Measurements from ENCODE around the gene SDF2L1. TPM values are rescaled to one million over a fixed set of nuclear protein-coding genes. Genes with fewer than 3 reads are reported as not detected.
A peak's percentile ranks its signal among the peaks of the same experiment; 100 is the strongest.
"Not testable (repeated sequence)": the region's sequence is repeated elsewhere in the genome, so short reads cannot be mapped to it uniquely, and the experiment has no call there.

Gene SDF2L1
- polyA plus RNA-seq, 1 donor = 37.5 TPM

GRCh38 chr22:21636629-21637218 is 5.4 kb upstream of the SDF2L1 start:
- no peak for DNase-seq
- Histone ChIP-seq H3K9me3 (ENCODE audit: control insufficient read depth, low read depth, low read length) (peaks cover 4% of the 10 kb centered on the region), H3K36me3 (ENCODE audit: control insufficient read depth, insufficient read depth, low read length) (no peaks in the 10 kb centered on the region), H3K4me1 (ENCODE audit: control insufficient read depth, insufficient read depth, low read length) (peaks cover 14% of the 10 kb centered on the region), H3K27ac (ENCODE audit: low read length) (no peak overlapping the region), H3K4me3 (ENCODE audit: low read length) (no peak overlapping the region), H3K27me3 (ENCODE audit: control insufficient read depth, insufficient read depth, low read length) (no peaks in the 10 kb centered on the region)
- WGBS (ENCODE audit: insufficient coverage, low lambda C conversion rate) = 80% methylated on average over 2 of the region's 17 CpGs

- peaks cover 14% of the 10 kb centered on the region for H3K4me1 ChIP-seq (ENCODE audit: control insufficient read depth, insufficient read depth, low read length)
- not testable (repeated sequence) for H3K27ac ChIP-seq (ENCODE audit: low read length); DNase-seq; H3K4me3 ChIP-seq (ENCODE audit: low read length); H3K36me3 ChIP-seq (ENCODE audit: control insufficient read depth, insufficient read depth, low read length); H3K27me3 ChIP-seq (ENCODE audit: control insufficient read depth, insufficient read depth, low read length); H3K9me3 ChIP-seq (ENCODE audit: control insufficient read depth, low read depth, low read length)
- WGBS (ENCODE audit: insufficient coverage, low lambda C conversion rate) = no CpG with 5 or more reads among the region's 2 CpGs
Observed at GRCh38 chr22:21637450-21637849, 4.7 kb upstream of the SDF2L1 start.

- Histone ChIP-seq H3K27me3 (ENCODE audit: control insufficient read depth, insufficient read depth, low read length) (no peaks in the 10 kb centered on the region), H3K4me3 (ENCODE audit: low read length) (no peak overlapping the region), H3K9me3 (ENCODE audit: control insufficient read depth, low read depth, low read length) (no peaks in the 10 kb centered on the region), H3K4me1 (ENCODE audit: control insufficient read depth, insufficient read depth, low read length) (peaks cover 16% of the 10 kb centered on the region), H3K36me3 (ENCODE audit: control insufficient read depth, insufficient read depth, low read length) (peaks cover 3% of the 10 kb centered on the region), H3K27ac (ENCODE audit: low read length) (no peak overlapping the region)
- no peak for DNase-seq
- WGBS (ENCODE audit: insufficient coverage, low lambda C conversion rate) = no CpG with 5 or more reads among the region's 4 CpGs
Observed at GRCh38 chr22:21639359-21639758, 2.7 kb upstream of the SDF2L1 start.

GRCh38 chr22:21640810-21641209 is 1.3 kb upstream of the SDF2L1 start:
- Histone ChIP-seq H3K4me1 (ENCODE audit: control insufficient read depth, insufficient read depth, low read length) (peaks cover 16% of the 10 kb centered on the region), H3K4me3 (ENCODE audit: low read length) (no peak overlapping the region), H3K27ac (ENCODE audit: low read length) (peak overlapping the region; percentile 72), H3K27me3 (ENCODE audit: control insufficient read depth, insufficient read depth, low read length) (no peaks in the 10 kb centered on the region), H3K9me3 (ENCODE audit: control insufficient read depth, low read depth, low read length) (no peaks in the 10 kb centered on the region), H3K36me3 (ENCODE audit: control insufficient read depth, insufficient read depth, low read length) (peaks cover 6% of the 10 kb centered on the region)
- WGBS (ENCODE audit: insufficient coverage, low lambda C conversion rate) = 100% methylated on average over 1 of the region's 5 CpGs
- no peak for DNase-seq

- peak overlapping the region; percentile 72 for H3K27ac ChIP-seq (ENCODE audit: low read length)
- no peak for DNase-seq
- H3K4me3 ChIP-seq (ENCODE audit: low read length) = peak overlapping the region; percentile 53
- WGBS (ENCODE audit: insufficient coverage, low lambda C conversion rate) = no CpG with 5 or more reads among the region's 9 CpGs
- H3K4me1 ChIP-seq (ENCODE audit: control insufficient read depth, insufficient read depth, low read length) = peaks cover 16% of the 10 kb centered on the region
- H3K36me3 ChIP-seq (ENCODE audit: control insufficient read depth, insufficient read depth, low read length) = peaks cover 10% of the 10 kb centered on the region
- no peaks in the 10 kb centered on the region for H3K9me3 ChIP-seq (ENCODE audit: control insufficient read depth, low read depth, low read length)
- H3K27me3 ChIP-seq (ENCODE audit: control insufficient read depth, insufficient read depth, low read length) = no peaks in the 10 kb centered on the region
Observed at GRCh38 chr22:21641417-21641788, 699 bp upstream of the SDF2L1 start.

DNA sequence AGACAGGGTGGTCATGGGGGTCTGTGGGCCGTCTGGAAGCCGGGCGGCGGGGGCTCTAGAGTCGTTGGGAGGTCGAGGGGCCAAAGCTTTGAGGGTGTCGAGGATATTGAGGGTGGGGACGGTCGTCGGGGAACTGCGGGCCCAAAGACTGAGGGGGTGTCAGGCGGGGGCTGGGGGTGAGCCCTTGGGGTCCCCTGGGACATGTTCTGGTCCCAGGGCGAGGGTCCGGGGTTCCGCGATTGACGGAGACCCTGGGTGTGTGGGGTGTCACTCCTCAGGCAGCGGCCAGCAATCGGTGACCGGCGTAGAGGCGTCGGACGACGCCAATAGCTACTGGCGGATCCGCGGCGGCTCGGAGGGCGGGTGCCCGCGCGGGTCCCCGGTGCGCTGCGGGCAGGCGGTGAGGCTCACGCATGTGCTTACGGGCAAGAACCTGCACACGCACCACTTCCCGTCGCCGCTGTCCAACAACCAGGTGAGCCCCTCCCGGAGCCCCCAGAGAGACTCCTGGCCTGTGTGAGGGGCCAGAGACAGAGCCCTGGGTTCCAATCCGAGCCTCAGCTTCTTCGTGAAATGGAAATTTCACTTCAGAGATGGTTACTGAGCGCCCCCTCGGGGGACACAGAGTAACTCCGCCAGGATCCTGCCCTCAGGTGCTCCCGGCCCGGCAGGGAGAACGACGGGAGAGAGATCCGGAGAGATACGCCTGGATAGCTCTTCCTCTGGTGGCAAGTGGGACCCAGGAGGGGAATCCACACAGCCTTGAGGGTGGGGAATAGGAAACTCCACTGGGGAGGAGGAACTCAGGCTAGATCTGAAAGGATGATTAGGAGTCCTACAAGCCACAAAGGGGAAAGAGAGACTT is 714 bp downstream of the SDF2L1 start:
- Histone ChIP-seq H3K4me3 (ENCODE audit: low read length) (peak overlapping the region; percentile 79), H3K9me3 (ENCODE audit: control insufficient read depth, low read depth, low read length) (no peaks in the 10 kb centered on the region), H3K27ac (ENCODE audit: low read length) (peak overlapping the region; percentile 59), H3K36me3 (ENCODE audit: control insufficient read depth, insufficient read depth, low read length) (peaks cover 12% of the 10 kb centered on the region), H3K27me3 (ENCODE audit: control insufficient read depth, insufficient read depth, low read length) (no peaks in the 10 kb centered on the region), H3K4me1 (ENCODE audit: control insufficient read depth, insufficient read depth, low read length) (peaks cover 16% of the 10 kb centered on the region)
- no CpG with 5 or more reads among the region's 56 CpGs for WGBS (ENCODE audit: insufficient coverage, low lambda C conversion rate)
- peak in 1 of 2 donors; percentile 70 for DNase-seq

DNA sequence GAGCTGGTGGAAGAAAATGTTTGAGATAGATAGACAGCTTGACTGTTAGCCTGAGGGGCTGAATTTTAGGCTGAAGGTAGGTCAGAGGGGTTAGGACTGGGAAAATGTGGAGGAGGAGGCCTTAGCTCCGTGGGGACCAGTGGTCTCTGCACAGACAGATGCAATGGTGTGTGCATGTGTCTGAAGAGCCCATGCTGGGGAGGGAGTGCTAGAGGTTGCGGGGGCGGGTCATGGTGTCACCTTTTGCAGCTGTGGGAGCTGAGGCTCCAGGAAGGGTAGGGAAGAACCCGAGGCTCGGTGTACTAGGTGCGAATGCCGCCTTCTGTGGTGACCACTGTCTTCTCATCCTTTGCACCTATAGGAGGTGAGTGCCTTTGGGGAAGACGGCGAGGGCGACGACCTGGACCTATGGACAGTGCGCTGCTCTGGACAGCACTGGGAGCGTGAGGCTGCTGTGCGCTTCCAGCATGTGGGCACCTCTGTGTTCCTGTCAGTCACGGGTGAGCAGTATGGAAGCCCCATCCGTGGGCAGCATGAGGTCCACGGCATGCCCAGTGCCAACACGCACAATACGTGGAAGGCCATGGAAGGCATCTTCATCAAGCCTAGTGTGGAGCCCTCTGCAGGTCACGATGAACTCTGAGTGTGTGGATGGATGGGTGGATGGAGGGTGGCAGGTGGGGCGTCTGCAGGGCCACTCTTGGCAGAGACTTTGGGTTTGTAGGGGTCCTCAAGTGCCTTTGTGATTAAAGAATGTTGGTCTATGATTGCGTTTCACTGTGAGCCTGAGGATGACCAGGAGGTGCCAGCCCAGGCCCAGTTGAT is 1.6 kb downstream of the SDF2L1 start:
- H3K36me3 ChIP-seq (ENCODE audit: control insufficient read depth, insufficient read depth, low read length) = peaks cover 13% of the 10 kb centered on the region
- H3K27me3 ChIP-seq (ENCODE audit: control insufficient read depth, insufficient read depth, low read length) = no peaks in the 10 kb centered on the region
- no peak for DNase-seq
- no peaks in the 10 kb centered on the region for H3K9me3 ChIP-seq (ENCODE audit: control insufficient read depth, low read depth, low read length)
- H3K4me1 ChIP-seq (ENCODE audit: control insufficient read depth, insufficient read depth, low read length) = peaks cover 16% of the 10 kb centered on the region
- H3K27ac ChIP-seq (ENCODE audit: low read length) = no peak overlapping the region
- H3K4me3 ChIP-seq (ENCODE audit: low read length) = peak overlapping the region; percentile 79
- 100% methylated on average over 1 of the region's 22 CpGs for WGBS (ENCODE audit: insufficient coverage, low lambda C conversion rate)

DNA sequence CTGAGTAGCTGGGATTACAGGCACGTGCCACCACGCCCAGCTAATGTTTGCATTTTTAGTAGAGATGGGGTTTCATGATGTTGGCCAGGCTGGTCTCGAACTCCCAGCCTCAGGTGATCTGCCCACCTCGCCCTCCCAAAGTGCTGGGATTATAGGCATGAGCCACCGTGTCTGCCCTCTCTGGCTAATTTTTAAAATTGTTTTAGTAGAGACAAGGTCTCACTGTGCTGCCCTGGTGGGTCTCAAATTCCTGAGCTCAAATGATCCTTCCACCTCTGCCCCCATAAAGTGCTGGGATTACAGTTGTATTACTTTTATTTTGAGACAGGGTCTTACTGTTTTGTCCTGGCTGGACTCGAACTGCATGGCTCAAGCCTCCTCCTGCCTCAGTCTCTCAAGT is 3.4 kb downstream of the SDF2L1 start:
- not testable (repeated sequence) for H3K27ac ChIP-seq (ENCODE audit: low read length); H3K27me3 ChIP-seq (ENCODE audit: control insufficient read depth, insufficient read depth, low read length); H3K4me3 ChIP-seq (ENCODE audit: low read length); DNase-seq; H3K9me3 ChIP-seq (ENCODE audit: control insufficient read depth, low read depth, low read length)
- Histone ChIP-seq H3K36me3 (ENCODE audit: control insufficient read depth, insufficient read depth, low read length) (peaks cover 21% of the 10 kb centered on the region), H3K4me1 (ENCODE audit: control insufficient read depth, insufficient read depth, low read length) (peaks cover 14% of the 10 kb centered on the region)
- no CpG with 5 or more reads among the region's 6 CpGs for WGBS (ENCODE audit: insufficient coverage, low lambda C conversion rate)

- peak; percentile 62 to 66 for DNase-seq
- Histone ChIP-seq H3K27me3 (ENCODE audit: control insufficient read depth, insufficient read depth, low read length) (no peaks in the 10 kb centered on the region), H3K4me3 (ENCODE audit: low read length) (no peak overlapping the region), H3K36me3 (ENCODE audit: control insufficient read depth, insufficient read depth, low read length) (peaks cover 21% of the 10 kb centered on the region), H3K9me3 (ENCODE audit: control insufficient read depth, low read depth, low read length) (no peaks in the 10 kb centered on the region), H3K4me1 (ENCODE audit: control insufficient read depth, insufficient read depth, low read length) (peaks cover 12% of the 10 kb centered on the region), H3K27ac (ENCODE audit: low read length) (no peak overlapping the region)
- WGBS (ENCODE audit: insufficient coverage, low lambda C conversion rate) = no CpG with 5 or more reads among the region's 14 CpGs
Observed at GRCh38 chr22:21646608-21647590, 4.8 kb downstream of the SDF2L1 start.

Measured in large intestine (tissue), 3 donors.